HFF-Myc (cell line): Measurements from ENCODE around the gene MYO5B.

Source experiments
- DNase-seq: peaks from one replicate; pipeline ENCODE4 v3.0.0-alpha.2; 2011; ENCODE audit warnings: low read depth; ENCODE audit errors: extremely low read depth
- H3K4me3 ChIP-seq: replicated peaks from 2 replicates; pipeline ENCODE4 v1.5.1; 2011; ENCODE audit warnings: low read depth, mild to moderate bottlenecking, control low read depth, low read length
- TF ChIP-seq, protein P1 (sequence below): IDR thresholded peaks from 2 replicates; pipeline ENCODE4 v1.5.1; 2012; ENCODE audit warnings: mild to moderate bottlenecking, low read depth, low read length, control low read depth; ENCODE audit errors: missing control alignments

Gene MYO5B

GRCh38 chr18:50195689-50196088 is 742 bp upstream of the MYO5B start:
- H3K4me3 ChIP-seq, result no peak overlapping the region
- DNase-seq, result no peak
- TF ChIP-seq, protein P1, sequence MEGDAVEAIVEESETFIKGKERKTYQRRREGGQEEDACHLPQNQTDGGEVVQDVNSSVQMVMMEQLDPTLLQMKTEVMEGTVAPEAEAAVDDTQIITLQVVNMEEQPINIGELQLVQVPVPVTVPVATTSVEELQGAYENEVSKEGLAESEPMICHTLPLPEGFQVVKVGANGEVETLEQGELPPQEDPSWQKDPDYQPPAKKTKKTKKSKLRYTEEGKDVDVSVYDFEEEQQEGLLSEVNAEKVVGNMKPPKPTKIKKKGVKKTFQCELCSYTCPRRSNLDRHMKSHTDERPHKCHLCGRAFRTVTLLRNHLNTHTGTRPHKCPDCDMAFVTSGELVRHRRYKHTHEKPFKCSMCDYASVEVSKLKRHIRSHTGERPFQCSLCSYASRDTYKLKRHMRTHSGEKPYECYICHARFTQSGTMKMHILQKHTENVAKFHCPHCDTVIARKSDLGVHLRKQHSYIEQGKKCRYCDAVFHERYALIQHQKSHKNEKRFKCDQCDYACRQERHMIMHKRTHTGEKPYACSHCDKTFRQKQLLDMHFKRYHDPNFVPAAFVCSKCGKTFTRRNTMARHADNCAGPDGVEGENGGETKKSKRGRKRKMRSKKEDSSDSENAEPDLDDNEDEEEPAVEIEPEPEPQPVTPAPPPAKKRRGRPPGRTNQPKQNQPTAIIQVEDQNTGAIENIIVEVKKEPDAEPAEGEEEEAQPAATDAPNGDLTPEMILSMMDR, result no peak

DNA sequence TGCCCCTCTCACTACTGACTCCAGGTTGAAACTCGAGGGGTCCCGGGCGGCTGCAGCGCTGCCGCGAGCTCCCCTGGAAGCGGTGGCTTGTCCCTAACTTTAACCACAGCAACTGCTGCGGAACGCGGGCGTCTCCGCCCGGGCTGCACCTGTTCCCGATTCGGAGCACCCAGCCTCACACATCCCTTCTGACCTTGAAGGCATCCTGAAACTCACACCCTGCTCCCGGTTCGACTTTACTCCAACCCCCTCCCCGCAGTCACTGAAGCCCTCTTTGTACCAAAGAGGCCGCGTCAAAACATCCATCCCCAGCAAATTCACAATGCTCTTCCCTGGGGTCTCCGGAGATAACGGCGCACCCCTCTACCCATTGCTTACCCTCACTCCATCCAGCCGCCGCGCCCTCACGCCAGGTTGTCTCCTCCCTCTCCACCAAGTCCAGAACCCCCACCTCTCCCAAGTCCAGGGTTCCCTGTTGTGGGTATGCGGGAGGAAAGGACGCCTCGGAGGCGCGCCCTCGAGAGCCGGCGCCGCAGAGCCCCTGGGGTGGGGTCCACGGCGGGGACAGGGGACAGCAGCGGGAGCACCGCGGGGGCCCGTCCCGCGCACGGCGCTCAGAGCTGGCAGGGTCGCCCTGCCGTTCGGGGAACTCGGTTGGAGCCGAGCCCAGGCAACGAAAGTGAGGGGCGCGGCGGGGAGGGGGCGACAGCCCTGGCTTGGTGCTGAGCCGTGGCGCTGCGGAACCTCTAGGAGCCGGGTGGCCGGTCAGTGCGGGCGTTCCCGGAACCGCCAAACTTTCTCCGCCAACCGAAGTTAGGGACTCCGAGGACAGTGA is 934 bp downstream of the MYO5B start:
- H3K4me3 ChIP-seq, result no peak overlapping the region
- no peak for DNase-seq
- TF ChIP-seq, protein P1, result no peak

- TF ChIP-seq, protein P1, result no peak
- DNase-seq, result no peak
- H3K4me3 ChIP-seq, result no peak overlapping the region
Observed at GRCh38 chr18:50192995-50193795, 1.8 kb downstream of the MYO5B start.

DNA sequence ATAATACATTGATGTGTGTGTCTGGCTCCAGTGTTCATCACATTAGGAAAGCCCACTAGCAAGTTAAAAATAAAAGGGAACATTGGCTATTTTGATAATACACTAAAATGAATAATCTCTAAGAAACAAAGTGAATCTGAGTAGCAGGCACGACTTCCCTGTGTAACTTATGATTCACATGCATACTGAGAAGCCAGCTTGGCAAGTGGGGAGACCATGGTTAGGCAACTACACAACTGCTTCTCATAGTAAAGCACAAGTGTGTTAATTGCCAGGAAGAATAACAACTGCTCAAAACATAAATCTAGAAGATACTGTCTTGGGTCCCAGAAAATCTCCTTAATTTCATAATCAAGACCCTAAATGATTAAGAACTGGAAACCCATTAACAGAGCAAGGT is 4.0 kb downstream of the MYO5B start:
- DNase-seq, result no peak
- TF ChIP-seq, protein P1, result no peak
- no peak overlapping the region for H3K4me3 ChIP-seq

DNA sequence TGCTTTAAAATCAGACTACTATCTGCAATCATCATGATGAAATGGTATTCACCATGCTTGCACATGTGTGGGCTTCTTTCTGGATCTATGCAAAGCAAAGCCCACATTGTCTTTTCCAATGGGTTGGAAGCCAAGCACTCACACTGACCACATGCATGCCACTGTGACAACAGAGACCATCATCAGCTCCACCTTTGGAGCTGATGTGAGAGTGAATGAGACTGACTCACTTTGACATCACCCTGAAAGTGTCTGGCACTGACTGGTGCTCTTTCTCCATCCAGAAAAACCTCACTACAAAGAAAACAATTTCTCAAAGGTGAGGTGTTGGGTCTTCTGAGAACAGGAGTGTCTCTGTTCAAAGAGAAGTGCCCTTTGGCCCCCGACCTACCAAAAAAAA is 4.7 kb downstream of the MYO5B start:
- H3K4me3 ChIP-seq, result no peak overlapping the region
- no peak for DNase-seq
- TF ChIP-seq, protein P1, result no peak

DNA sequence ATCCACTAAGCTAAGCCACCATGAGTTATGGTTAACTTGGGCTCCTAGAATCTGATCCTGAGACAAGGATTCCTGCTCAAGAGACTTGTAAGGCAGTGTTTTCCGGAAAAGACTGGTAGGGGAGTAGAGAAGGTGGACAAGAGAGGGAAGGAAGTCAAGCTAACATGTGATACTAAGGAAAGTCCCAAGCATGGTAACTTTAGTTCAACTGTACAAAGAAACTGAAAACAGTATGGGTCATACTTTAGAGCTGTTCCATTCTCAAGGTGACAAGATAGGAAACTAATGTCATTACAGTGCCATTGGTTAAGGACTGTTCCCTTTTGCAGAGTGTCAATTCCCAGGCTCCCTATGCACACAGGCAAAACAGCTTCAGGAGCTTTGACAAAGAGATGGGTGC is 5.8 kb downstream of the MYO5B start:
- DNase-seq, result no peak
- TF ChIP-seq, protein P1, result no peak
- no peak overlapping the region for H3K4me3 ChIP-seq
